GM23248 (cell line): Measurements from ENCODE around the gene DOK3. TPM values are rescaled to one million over a fixed set of nuclear protein-coding genes. Genes with fewer than 3 reads are reported as not detected.
A peak's percentile ranks its signal among the peaks of the same experiment; 100 is the strongest.

ENCODE experiments used
- DNase-seq: peaks from one replicate; pipeline ENCODE4 v3.0.0-alpha.2; 2015
- H2AFZ ChIP-seq: fragments of 200-600 bp; sonication (generic); 2 replicates; pipeline ENCODE4 v1.6.1; 2016; ENCODE audit warnings: antibody characterized with exemption
- H3F3A ChIP-seq: fragments of 200-600 bp; sonication (generic); 2 replicates; pipeline ENCODE4 v1.6.1; 2016; ENCODE audit warnings: mild to moderate bottlenecking, antibody characterized with exemption, mixed run types; ENCODE audit not compliant: insufficient read depth
- H3K27ac ChIP-seq: fragments of 200-600 bp; sonication (generic); 2 replicates; pipeline ENCODE4 v1.5.1; 2016; ENCODE audit warnings: mild to moderate bottlenecking
- H3K27me3 ChIP-seq: fragments of 200-600 bp; sonication (generic); replicated peaks from 2 replicates; pipeline ENCODE4 v1.6.1; 2016; ENCODE audit warnings: mild to moderate bottlenecking; ENCODE audit not compliant: insufficient read depth
- H3K36me3 ChIP-seq: fragments of 200-600 bp; sonication (generic); 2 replicates; pipeline ENCODE4 v1.6.1; 2016; ENCODE audit warnings: low read depth, mild to moderate bottlenecking
- H3K4me1 ChIP-seq: fragments of 200-600 bp; sonication (generic); 2 replicates; pipeline ENCODE4 v1.6.1; 2016; ENCODE audit warnings: mild to moderate bottlenecking; ENCODE audit not compliant: insufficient read depth
- H3K4me2 ChIP-seq: fragments of 200-600 bp; sonication (generic); one replicate; pipeline ENCODE4 v1.6.1; 2016; ENCODE audit warnings: mild to moderate bottlenecking; ENCODE audit not compliant: unreplicated experiment
- H3K4me3 ChIP-seq: fragments of 200-600 bp; sonication (generic); 2 replicates; pipeline ENCODE4 v1.5.1; 2016; ENCODE audit warnings: mild to moderate bottlenecking
- H3K79me2 ChIP-seq: fragments of 200-600 bp; sonication (generic); 2 replicates; pipeline ENCODE4 v1.6.1; 2016; ENCODE audit warnings: mild to moderate bottlenecking; ENCODE audit not compliant: insufficient read depth
- H3K9ac ChIP-seq: fragments of 200-600 bp; sonication (generic); 2 replicates; pipeline ENCODE4 v1.6.1; 2016; ENCODE audit warnings: mild to moderate bottlenecking
- H3K9me2 ChIP-seq: fragments of 200-600 bp; sonication (generic); 2 replicates; pipeline ENCODE4 v1.6.1; 2016; ENCODE audit warnings: mixed run types, mild to moderate bottlenecking, moderate library complexity; ENCODE audit not compliant: insufficient read depth
- H3K9me3 ChIP-seq: fragments of 200-600 bp; sonication (generic); one replicate; pipeline ENCODE4 v1.6.1; 2017; ENCODE audit warnings: low read depth
- H4K20me1 ChIP-seq: fragments of 200-600 bp; sonication (generic); 2 replicates; pipeline ENCODE4 v1.6.0; 2016; ENCODE audit not compliant: insufficient read depth
- EZH2 ChIP-seq: fragments of 200-600 bp; sonication (generic); IDR thresholded peaks from 2 replicates; pipeline ENCODE4 v1.6.1; 2018; ENCODE audit warnings: antibody characterized with exemption, mild to moderate bottlenecking; ENCODE audit not compliant: insufficient read depth, poor library complexity, severe bottlenecking
- EZH2phosphoT487 ChIP-seq: fragments of 200-600 bp; sonication (generic); IDR thresholded peaks from 2 replicates; pipeline ENCODE4 v1.6.1; 2018; ENCODE audit warnings: antibody characterized with exemption, moderate library complexity, mild to moderate bottlenecking, low read depth; ENCODE audit not compliant: insufficient read depth
- WGBS, 2 experiments: methylation state at CpG; one replicate each; pipeline ENCODE4 v1.1.6; 2015 to 2017; ENCODE audit warnings: low lambda C conversion rate in 2 of 2, low coverage in 1 of 2; ENCODE audit errors: missing lambda C conversion rate in 2 of 2; 5-methylcytosine and 5-hydroxymethylcytosine counted together
- in situ Hi-C: fragments of 300-500 bp; cut with MboI; formaldehyde crosslinking; loops from 2 replicates; pipeline ENCODE4 v1.15.0; 2020
- polyA plus RNA-seq: library from polyadenylated mRNA; unstranded; fragments of >200 nt; fragmentation: Nextera tagmentation; extraction: Ambion mirVana; gene quantifications from 2 replicates; pipeline ENCODE4 v1.2.1, GENCODE V29; 2016
- total RNA-seq: library from RNA; depleted of rRNA; stranded (reverse); fragments of >200 nt; shearing (Covaris generic); gene quantifications from 2 replicates; pipeline ENCODE4 v1.2.3, GENCODE V29; 2014

The DOK3 gene
- total and polyA plus RNA-seq, 2 experiments from 2014 or later: 0.76 to 0.97 TPM

- no peak for TF ChIP-seq EZH2phosphoT487
- TF ChIP-seq EZH2: no peak
- DNase-seq: peak; percentile 78
- Histone ChIP-seq H3K27ac (peak overlapping the region; percentile 93), H3K27me3 (no peaks in the 10 kb centered on the region), H3K9me2 (no peaks in the 10 kb centered on the region), H4K20me1 (no peaks in the 10 kb centered on the region; the same call in 1 of the 2 replicates), H3K9me3 (no peaks in the 10 kb centered on the region), H2AFZ (no peak overlapping the region), H3K9ac (peak overlapping the region; percentile 84), H3K4me2 (peak overlapping the region; percentile 56), H3K36me3 (peaks cover 9% of the 10 kb centered on the region; the same call in 1 of the 2 replicates), H3K4me3 (peak overlapping the region; percentile 7; the same call in 1 of the 2 replicates), H3K79me2 (peaks cover 60% of the 10 kb centered on the region), H3K4me1 (peaks cover 34% of the 10 kb centered on the region), H3F3A (peaks cover 21% of the 10 kb centered on the region)
- 23 to 24% methylated on average over 20 to 24 of the region's 25 CpGs for WGBS, 2 experiments
- in situ Hi-C loops: no loop called here
Measured at GRCh38 chr5:177468685-177469628, 40.7 kb downstream of the DOK3 start.

GRCh38 chr5:177468329-177468684, 41.3 kb downstream of the DOK3 start:
- Histone ChIP-seq H3K27ac (peak overlapping the region; percentile 93; the same call in 1 of the 2 replicates), H2AFZ (no peak overlapping the region), H3K4me3 (no peak overlapping the region), H3K9me2 (no peaks in the 10 kb centered on the region), H3K4me1 (peaks cover 34% of the 10 kb centered on the region), H3K9me3 (no peaks in the 10 kb centered on the region), H3F3A (peaks cover 25% of the 10 kb centered on the region), H4K20me1 (no peaks in the 10 kb centered on the region; the same call in 1 of the 2 replicates), H3K9ac (no peak overlapping the region), H3K79me2 (peaks cover 66% of the 10 kb centered on the region), H3K4me2 (peak overlapping the region; percentile 56), H3K27me3 (no peaks in the 10 kb centered on the region), H3K36me3 (peaks cover 14% of the 10 kb centered on the region)
- DNase-seq: no peak
- in situ Hi-C loops: no loop called here
- 78 to 100% methylated on average over 1 to 2 of the region's 2 CpGs for WGBS, 2 experiments
- no peak for TF ChIP-seq EZH2
- TF ChIP-seq EZH2phosphoT487: no peak

GRCh38 chr5:177467436-177467835, 42.2 kb downstream of the DOK3 start:
- Histone ChIP-seq H4K20me1 (no peaks in the 10 kb centered on the region; the same call in 1 of the 2 replicates), H3K36me3 (peaks cover 15% of the 10 kb centered on the region), H3K9me3 (no peaks in the 10 kb centered on the region), H2AFZ (no peak overlapping the region), H3K79me2 (peaks cover 70% of the 10 kb centered on the region), H3K4me2 (no peak overlapping the region), H3F3A (peaks cover 34% of the 10 kb centered on the region), H3K4me3 (no peak overlapping the region), H3K27me3 (no peaks in the 10 kb centered on the region), H3K9me2 (no peaks in the 10 kb centered on the region), H3K9ac (no peak overlapping the region), H3K4me1 (peaks cover 34% of the 10 kb centered on the region), H3K27ac (no peak overlapping the region)
- in situ Hi-C loops: no loop called here
- WGBS, 2 experiments: 95% methylated on average over 17 to 31 of the region's 31 CpGs
- DNase-seq: no peak
- TF ChIP-seq EZH2phosphoT487 (no peak), EZH2 (no peak)

GRCh38 chr5:177466861-177467260, 42.8 kb downstream of the DOK3 start:
- H3K4me3 ChIP-seq: no peak overlapping the region
- in situ Hi-C loops: no loop called here
- H3K79me2 ChIP-seq: peaks cover 68% of the 10 kb centered on the region
- H3F3A ChIP-seq: peaks cover 37% of the 10 kb centered on the region
- WGBS, 2 experiments: 95 to 99% methylated on average over 18 to 25 of the region's 25 CpGs
- DNase-seq: no peak
- no peaks in the 10 kb centered on the region for H3K27me3 ChIP-seq
- H3K9ac ChIP-seq: no peak overlapping the region
- no peak overlapping the region for H3K27ac ChIP-seq
- H3K36me3 ChIP-seq: peaks cover 15% of the 10 kb centered on the region
- no peak overlapping the region for H2AFZ ChIP-seq
- no peaks in the 10 kb centered on the region for H3K9me2 ChIP-seq
- no peaks in the 10 kb centered on the region for H3K9me3 ChIP-seq
- H4K20me1 ChIP-seq: no peaks in the 10 kb centered on the region; the same call in 1 of the 2 replicates
- peaks cover 31% of the 10 kb centered on the region for H3K4me1 ChIP-seq
- no peak overlapping the region for H3K4me2 ChIP-seq
- TF ChIP-seq EZH2: no peak
- TF ChIP-seq EZH2phosphoT487: no peak
